Mesenchymal stem cell (in vitro differentiated cells and primary cell): ENCODE data around the gene TFF2.

Experiments used
- DNase-seq: peaks from one replicate; pipeline ENCODE4 v3.0.0-alpha.2; 2013
- H2AFZ ChIP-seq: one replicate; pipeline ENCODE4 v1.6.1; 2013; ENCODE audit warnings: low read depth, mild to moderate bottlenecking, control low read depth, inconsistent platforms, low read length, moderate library complexity
- H2AK5ac ChIP-seq: 2 replicates; pipeline ENCODE4 v1.6.1; 2013; ENCODE audit warnings: low read length, moderate library complexity, mild to moderate bottlenecking, inconsistent platforms; ENCODE audit not compliant: severe bottlenecking
- H2BK120ac ChIP-seq: one replicate; pipeline ENCODE4 v1.6.1; 2013; ENCODE audit warnings: low read depth, mild to moderate bottlenecking, inconsistent platforms, low read length, moderate library complexity
- H2BK12ac ChIP-seq, 2 experiments: one replicate each; pipeline ENCODE4 v1.6.1; 2013; ENCODE audit warnings: inconsistent platforms in 2 of 2, low read length in 2 of 2, mild to moderate bottlenecking in 2 of 2, moderate library complexity in 2 of 2, control low read depth in 1 of 2
- H2BK15ac ChIP-seq: one replicate; pipeline ENCODE4 v1.6.1; 2013; ENCODE audit warnings: mild to moderate bottlenecking, low read depth, inconsistent platforms; ENCODE audit not compliant: poor library complexity, severe bottlenecking
- H2BK5ac ChIP-seq: 2 replicates; pipeline ENCODE4 v1.6.1; 2013; ENCODE audit warnings: low read depth, mild to moderate bottlenecking, low read length, control low read depth, inconsistent platforms; ENCODE audit not compliant: poor library complexity, severe bottlenecking
- H3K14ac ChIP-seq, 2 experiments: one replicate each; pipeline ENCODE4 v1.6.1; 2013; ENCODE audit warnings: inconsistent platforms in 2 of 2, low read length in 2 of 2, control low read depth in 1 of 2, mild to moderate bottlenecking in 1 of 2, moderate library complexity in 1 of 2
- H3K18ac ChIP-seq, 2 experiments: one replicate each; pipeline ENCODE4 v1.6.1; 2013; ENCODE audit warnings: inconsistent platforms in 2 of 2, low read length in 2 of 2, control low read depth in 1 of 2, low read depth in 1 of 2, mild to moderate bottlenecking in 1 of 2
- H3K23ac ChIP-seq, 2 experiments: one replicate each; pipeline ENCODE4 v1.6.1; 2013; ENCODE audit warnings: inconsistent platforms in 2 of 2, low read length in 2 of 2, mild to moderate bottlenecking in 2 of 2, moderate library complexity in 2 of 2, control low read depth in 1 of 2
- H3K27ac ChIP-seq: 2 replicates; pipeline ENCODE4 v1.5.1; 2013; ENCODE audit warnings: mild to moderate bottlenecking, moderate library complexity, low read length, control low read depth, inconsistent platforms; ENCODE audit not compliant: poor library complexity, severe bottlenecking
- H3K27me3 ChIP-seq, 2 experiments: 2 replicates each; pipeline versions ENCODE4 v1.6.1 to v1.7.0; 2013; ENCODE audit warnings: low read length in 2 of 2, mild to moderate bottlenecking in 2 of 2, moderate library complexity in 2 of 2, control low read depth in 1 of 2, inconsistent platforms in 1 of 2; ENCODE audit not compliant: control insufficient read depth in 1 of 2, insufficient read depth in 1 of 2
- H3K36me3 ChIP-seq, 2 experiments: 2 replicates each; pipeline versions ENCODE4 v1.6.1 to v1.7.0; 2013; ENCODE audit warnings: low read length in 2 of 2, control low read depth in 1 of 2, inconsistent platforms in 1 of 2, low read depth in 1 of 2, mild to moderate bottlenecking in 1 of 2; ENCODE audit not compliant: insufficient read depth in 2 of 2, control insufficient read depth in 1 of 2
- H3K4ac ChIP-seq, 2 experiments: one replicate each; pipeline ENCODE4 v1.6.1; 2013; ENCODE audit warnings: inconsistent platforms in 2 of 2, low read length in 2 of 2, mild to moderate bottlenecking in 2 of 2, moderate library complexity in 2 of 2, control low read depth in 1 of 2, low read depth in 1 of 2
- H3K4me1 ChIP-seq: 2 replicates; pipeline ENCODE4 v1.6.1; 2013; ENCODE audit warnings: low read depth, low read length, control low read depth; ENCODE audit not compliant: control insufficient read depth, insufficient read depth
- H3K4me2 ChIP-seq: 2 replicates; pipeline ENCODE4 v1.6.1; 2013; ENCODE audit warnings: low read length, mild to moderate bottlenecking, inconsistent platforms; ENCODE audit not compliant: poor library complexity, severe bottlenecking
- H3K4me3 ChIP-seq, 2 experiments: 2 replicates each; pipeline versions ENCODE4 v1.5.1 to v1.7.0; 2013; ENCODE audit warnings: low read length in 2 of 2, mild to moderate bottlenecking in 2 of 2, control low read depth in 1 of 2, low read depth in 1 of 2; ENCODE audit not compliant: insufficient read depth in 1 of 2
- H3K79me1 ChIP-seq: replicated peaks from 2 replicates; pipeline ENCODE4 v1.6.1; 2013; ENCODE audit warnings: mild to moderate bottlenecking, control low read depth, low read length, inconsistent platforms; ENCODE audit not compliant: poor library complexity, severe bottlenecking
- H3K9ac ChIP-seq: 2 replicates; pipeline ENCODE4 v1.7.0; 2013; ENCODE audit warnings: mild to moderate bottlenecking, low read length, moderate library complexity
- H3K9me3 ChIP-seq: 2 replicates; pipeline ENCODE4 v1.7.0; 2013; ENCODE audit warnings: mild to moderate bottlenecking, low read length; ENCODE audit not compliant: control insufficient read depth
- H4K8ac ChIP-seq: one replicate; pipeline ENCODE4 v1.6.1; 2013; ENCODE audit warnings: inconsistent platforms, mild to moderate bottlenecking, low read length, moderate library complexity
- H4K91ac ChIP-seq: one replicate; pipeline ENCODE4 v1.6.1; 2013; ENCODE audit warnings: mild to moderate bottlenecking, low read length, inconsistent platforms
- WGBS: methylation state at CpG from one replicate; pipeline ENCODE4 v1.1.7; 2013; ENCODE audit warnings: mixed read lengths; 5-methylcytosine and 5-hydroxymethylcytosine counted together

TFF2 gene

GRCh38 chr21:42347601-42348327 is 3.0 kb downstream of the TFF2 start:
- H4K91ac ChIP-seq: no peak overlapping the region
- H3K9ac ChIP-seq: no peak overlapping the region
- peaks cover 13 to 19% of the 10 kb centered on the region in 2 experiments for H3K27me3 ChIP-seq
- DNase-seq: no peak
- H2BK5ac ChIP-seq: no peak overlapping the region
- no peak overlapping the region for H2AK5ac ChIP-seq
- WGBS: 85% methylated on average over 30 of the region's 30 CpGs
- H4K8ac ChIP-seq: no peak overlapping the region
- no peak overlapping the region for H3K4me3 ChIP-seq
- no peak overlapping the region for H3K18ac ChIP-seq
- no peak overlapping the region for H2BK12ac ChIP-seq
- H3K4me1 ChIP-seq: peaks cover 4% of the 10 kb centered on the region
- no peak overlapping the region for H3K4ac ChIP-seq
- no peaks in the 10 kb centered on the region for H3K79me1 ChIP-seq
- H2AFZ ChIP-seq: no peak overlapping the region
- H3K36me3 ChIP-seq: no peaks in the 10 kb centered on the region
- H3K27ac ChIP-seq: no peak overlapping the region
- no peak overlapping the region for H3K4me2 ChIP-seq
- no peak overlapping the region for H2BK120ac ChIP-seq
- H3K14ac ChIP-seq: no peak overlapping the region
- H2BK15ac ChIP-seq: no peak overlapping the region
- H3K23ac ChIP-seq: no peak overlapping the region
- no peaks in the 10 kb centered on the region for H3K9me3 ChIP-seq

GRCh38 chr21:42346866-42347600 is 3.8 kb downstream of the TFF2 start:
- 90% methylated on average over 30 of the region's 30 CpGs for WGBS
- DNase-seq: no peak

GRCh38 chr21:42346441-42346840 is 4.4 kb downstream of the TFF2 start:
- Histone ChIP-seq H2BK15ac (no peak overlapping the region), H3K4me3 (no peak overlapping the region), H3K4me2 (no peak overlapping the region), H3K18ac (no peak overlapping the region), H3K4ac (no peak overlapping the region), H3K14ac (no peak overlapping the region), H3K9ac (no peak overlapping the region), H2BK5ac (no peak overlapping the region), H2BK12ac (no peak overlapping the region), H3K27me3 (peaks cover 13 to 15% of the 10 kb centered on the region in 2 experiments), H4K8ac (no peak overlapping the region), H2BK120ac (no peak overlapping the region), H3K27ac (no peak overlapping the region), H2AK5ac (no peak overlapping the region), H3K79me1 (no peaks in the 10 kb centered on the region), H2AFZ (no peak overlapping the region), H4K91ac (no peak overlapping the region), H3K36me3 (no peaks in the 10 kb centered on the region), H3K23ac (no peak overlapping the region), H3K9me3 (no peaks in the 10 kb centered on the region), H3K4me1 (peaks cover 4% of the 10 kb centered on the region)
- DNase-seq: no peak
- 85% methylated on average over 9 of the region's 9 CpGs for WGBS

More at GRCh38 chr21:42346866-42347600, 3.8 kb downstream of the TFF2 start:
- Histone ChIP-seq H3K4ac (no peak overlapping the region), H2BK15ac (no peak overlapping the region), H3K4me1 (peaks cover 4% of the 10 kb centered on the region), H3K27me3 (peaks cover 13 to 19% of the 10 kb centered on the region in 2 experiments), H3K79me1 (no peaks in the 10 kb centered on the region), H4K8ac (no peak overlapping the region), H2AFZ (no peak overlapping the region), H4K91ac (no peak overlapping the region), H3K9me3 (no peaks in the 10 kb centered on the region), H2BK120ac (no peak overlapping the region), H2BK12ac (no peak overlapping the region), H3K4me3 (no peak overlapping the region), H3K27ac (no peak overlapping the region), H3K18ac (no peak overlapping the region), H3K14ac (no peak overlapping the region), H3K9ac (no peak overlapping the region), H3K36me3 (no peaks in the 10 kb centered on the region), H3K4me2 (no peak overlapping the region), H3K23ac (no peak overlapping the region), H2BK5ac (no peak overlapping the region), H2AK5ac (no peak overlapping the region)

GRCh38 chr21:42344631-42345030 is 6.2 kb downstream of the TFF2 start:
- Histone ChIP-seq H2AK5ac (no peak overlapping the region), H3K9me3 (no peaks in the 10 kb centered on the region), H3K27me3 (peaks cover 9 to 17% of the 10 kb centered on the region in 2 experiments), H3K23ac (no peak overlapping the region), H3K4ac (no peak overlapping the region), H2BK15ac (no peak overlapping the region), H3K18ac (no peak overlapping the region), H3K4me1 (no peaks in the 10 kb centered on the region), H4K91ac (no peak overlapping the region), H3K27ac (no peak overlapping the region), H3K4me3 (no peak overlapping the region), H3K4me2 (no peak overlapping the region), H2BK12ac (no peak overlapping the region), H3K14ac (no peak overlapping the region), H4K8ac (no peak overlapping the region), H2BK5ac (no peak overlapping the region), H2AFZ (no peak overlapping the region), H2BK120ac (no peak overlapping the region), H3K79me1 (no peaks in the 10 kb centered on the region), H3K36me3 (no peaks in the 10 kb centered on the region), H3K9ac (no peak overlapping the region)
- 60% methylated on average over 3 of the region's 4 CpGs for WGBS
- DNase-seq: no peak
